NB4 (cell line): ENCODE data around the gene UGGT2.

Experiments
- CTCF ChIP-seq: IDR thresholded peaks from one replicate; pipeline ENCODE4 v1.5.1; 2012; ENCODE audit warnings: low read depth, low read length
- MYC ChIP-seq: IDR thresholded peaks from 2 replicates; pipeline ENCODE4 v1.6.1; 2011; ENCODE audit warnings: low read depth, low read length
- POLR2A ChIP-seq: IDR thresholded peaks from 2 replicates; pipeline ENCODE4 v1.6.1; 2011; ENCODE audit warnings: mild to moderate bottlenecking; ENCODE audit not compliant: insufficient read length; ENCODE audit errors: extremely low read depth
- TF ChIP-seq, protein P1 (sequence below): IDR thresholded peaks from 2 replicates; pipeline ENCODE4 v1.6.1; 2011; ENCODE audit warnings: low read depth, low read length

- no peak for TF ChIP-seq CTCF
- TF ChIP-seq, protein P1, sequence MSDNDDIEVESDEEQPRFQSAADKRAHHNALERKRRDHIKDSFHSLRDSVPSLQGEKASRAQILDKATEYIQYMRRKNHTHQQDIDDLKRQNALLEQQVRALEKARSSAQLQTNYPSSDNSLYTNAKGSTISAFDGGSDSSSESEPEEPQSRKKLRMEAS, result no peak
- no peak for TF ChIP-seq MYC
- TF ChIP-seq POLR2A, result no peak
Measured at GRCh38 chr13:96020931-96021330, 32.3 kb downstream of the UGGT2 start.
